CD4-positive, alpha-beta T cell treated with Interleukin-12 subunit alpha and Interleukin-12 subunit beta, for 1 hour (primary cell): ENCODE results near the gene WDR72.
"Not testable (repeated sequence)": the region's sequence is repeated elsewhere in the genome, so short reads cannot be mapped to it uniquely, and the experiment has no call there.

ENCODE experiments used
- DNase-seq: peaks from one replicate; pipeline ENCODE4 v3.0.0-alpha.2; 2020

Gene WDR72

GRCh38 chr15:53759411-53759931 is at the start of gene WDR72:
Gene WDR72, minus strand, starts transcription at chr15:53759663. Its CDS starts 26,514 bp downstream, at chr15:53733149.
- no peak for DNase-seq

- no peak for DNase-seq
Observed at GRCh38 chr15:53808058-53808706, 48.7 kb upstream of the WDR72 start.

GRCh38 chr15:53807501-53807900 is 48.0 kb upstream of the WDR72 start:
- DNase-seq, result no peak

DNA sequence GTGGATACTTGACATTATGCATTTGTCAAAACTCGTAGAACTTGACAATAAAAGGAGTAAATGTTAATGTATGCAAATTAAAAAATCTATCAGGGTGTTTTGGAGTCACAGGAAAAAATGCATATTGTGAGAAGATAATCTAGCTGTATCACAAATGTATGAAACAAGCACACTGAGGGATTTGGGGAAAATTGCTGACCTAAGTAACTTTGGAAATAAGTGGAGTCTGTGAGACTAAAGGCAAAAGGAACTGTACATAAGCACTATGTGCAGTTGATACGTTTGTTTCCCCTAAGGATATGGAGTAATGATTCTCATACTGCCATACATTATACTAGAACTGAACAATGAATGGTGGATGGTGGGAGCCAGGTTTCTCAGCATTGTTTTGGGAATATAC is 43.2 kb upstream of the WDR72 start:
- DNase-seq, result no peak

- no peak for DNase-seq
Observed at GRCh38 chr15:53791581-53791980, 32.1 kb upstream of the WDR72 start.

- DNase-seq, result no peak
Observed at GRCh38 chr15:53789654-53790375, 30.4 kb upstream of the WDR72 start.

- no peak for DNase-seq
Observed at GRCh38 chr15:53786401-53786800, 26.9 kb upstream of the WDR72 start.

DNA sequence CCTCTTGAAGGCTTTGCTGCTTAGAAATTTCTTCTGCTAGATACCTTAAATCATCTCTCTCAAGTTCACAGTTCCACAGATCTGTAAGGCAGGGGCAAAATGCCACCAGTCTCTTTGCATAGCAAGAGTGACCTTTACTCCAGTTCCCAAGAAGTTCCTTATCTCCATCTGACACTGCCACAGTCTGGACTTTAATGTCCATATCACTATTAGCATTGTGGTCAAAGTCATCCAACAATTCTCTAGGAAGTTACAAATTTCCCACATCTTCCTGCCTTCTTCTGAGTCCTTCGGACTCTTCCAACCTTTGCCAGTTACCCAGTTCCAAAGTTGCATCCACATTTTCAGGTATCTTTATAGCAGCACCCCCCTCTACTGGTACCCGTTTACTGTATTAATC is 25.8 kb upstream of the WDR72 start:
- DNase-seq, result not testable (repeated sequence)

DNA sequence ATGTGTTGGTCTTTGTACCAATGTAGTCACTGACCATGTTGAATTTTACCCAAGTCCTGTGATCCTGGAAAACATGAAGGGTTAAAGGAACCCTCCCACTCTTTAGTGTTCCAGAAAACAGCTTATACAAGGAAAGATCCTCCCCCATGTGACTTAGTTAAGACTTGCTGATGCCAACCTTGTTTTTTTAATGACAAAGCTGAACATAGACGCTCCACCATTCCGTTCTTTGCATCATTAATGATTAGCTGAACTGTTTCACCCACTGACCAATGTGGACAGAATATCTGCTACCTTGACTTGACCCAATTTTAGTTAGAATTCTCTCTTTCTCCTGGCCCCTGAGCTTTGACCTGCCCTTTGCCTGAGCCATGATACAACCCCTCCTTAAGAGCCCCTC is 3.5 kb upstream of the WDR72 start:
- DNase-seq, result no peak

DNA sequence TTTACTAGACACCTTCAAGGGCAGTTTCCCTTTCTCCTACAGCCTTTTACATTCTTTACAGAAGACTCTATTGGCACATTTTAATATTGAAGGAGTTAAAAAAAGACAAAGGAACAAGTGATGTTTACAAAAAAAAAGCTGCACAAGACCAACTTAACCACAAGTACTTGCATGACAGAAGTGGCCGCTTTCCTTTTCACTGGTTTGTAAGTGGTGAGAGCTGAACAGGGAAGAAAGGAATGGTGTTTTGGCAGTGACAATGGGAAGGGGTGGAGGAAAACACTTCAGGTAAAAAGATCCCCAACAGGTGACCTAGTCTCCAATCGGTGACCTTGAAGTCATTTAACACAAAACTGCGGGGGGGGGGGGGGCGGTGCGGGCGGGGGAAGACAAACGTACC is 1.1 kb downstream of the WDR72 start:
- DNase-seq, result no peak

GRCh38 chr15:53757906-53758305 is 1.6 kb downstream of the WDR72 start:
- no peak for DNase-seq

GRCh38 chr15:53753813-53754212 is 5.7 kb downstream of the WDR72 start:
- no peak for DNase-seq

DNA sequence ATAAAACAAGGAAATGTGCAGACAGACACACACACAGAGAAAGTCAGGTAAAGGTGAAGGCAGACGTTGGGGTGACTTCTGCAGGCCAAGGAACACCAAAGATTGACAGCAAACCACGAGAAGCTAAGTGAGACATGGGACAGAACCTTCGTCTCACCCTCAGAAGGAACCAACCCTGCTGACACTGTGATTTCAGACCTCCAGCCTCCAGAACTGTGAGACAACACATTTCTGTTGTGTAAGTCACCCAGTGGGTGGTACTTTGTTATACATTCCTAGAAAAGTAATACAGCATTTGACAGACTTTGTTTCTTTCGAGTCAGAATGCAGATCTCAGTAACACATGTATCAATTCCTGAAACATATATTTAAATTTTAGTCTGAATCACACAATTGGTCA is 7.1 kb downstream of the WDR72 start:
- DNase-seq, result no peak

DNA sequence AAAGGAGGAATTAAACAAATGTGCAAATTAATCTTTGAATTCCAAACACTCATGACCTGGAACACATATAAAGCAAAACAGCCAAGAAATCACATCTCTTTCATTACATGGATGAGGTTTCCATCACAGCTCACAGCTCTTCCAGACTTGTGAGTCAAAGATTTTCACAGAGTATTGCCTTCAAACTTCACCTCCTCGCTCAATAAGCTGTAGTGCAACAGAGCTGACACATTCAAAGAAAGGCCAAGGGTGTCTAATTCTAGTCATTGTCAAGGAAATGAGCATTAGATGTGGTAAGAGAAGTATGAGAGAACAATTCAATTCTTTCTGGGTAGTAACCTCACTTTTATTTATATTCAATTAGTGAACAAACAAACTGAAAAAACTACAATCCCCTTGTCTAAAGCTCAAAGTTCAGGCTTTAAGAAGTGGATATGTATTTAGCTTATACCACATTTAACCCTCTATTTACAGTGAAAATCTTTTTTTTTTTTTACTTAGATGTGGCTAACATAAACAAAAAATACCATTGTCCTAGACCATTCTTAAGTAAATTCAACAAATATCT is 11.9 kb downstream of the WDR72 start:
- no peak for DNase-seq

GRCh38 chr15:53746101-53746500 is 13.4 kb downstream of the WDR72 start:
- no peak for DNase-seq

DNA sequence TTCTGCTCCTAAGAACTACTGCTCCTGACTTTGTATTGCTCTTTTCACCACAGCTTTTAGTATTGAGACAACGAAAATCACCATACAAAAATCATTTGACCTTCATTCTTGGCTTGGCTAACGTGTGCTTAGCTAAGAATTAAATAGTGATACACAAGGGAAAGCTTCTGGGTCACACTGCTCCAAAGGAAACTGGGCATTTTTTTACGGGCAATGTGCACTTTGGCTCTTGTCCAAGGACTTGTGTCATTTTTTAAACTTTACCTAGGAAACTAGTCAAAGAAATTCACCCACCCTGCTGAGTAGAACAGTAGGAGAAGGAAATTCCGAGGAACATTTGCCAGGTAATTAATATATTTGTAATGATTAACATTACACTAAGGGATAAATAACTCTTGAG is 19.8 kb downstream of the WDR72 start:
- DNase-seq, result no peak

DNA sequence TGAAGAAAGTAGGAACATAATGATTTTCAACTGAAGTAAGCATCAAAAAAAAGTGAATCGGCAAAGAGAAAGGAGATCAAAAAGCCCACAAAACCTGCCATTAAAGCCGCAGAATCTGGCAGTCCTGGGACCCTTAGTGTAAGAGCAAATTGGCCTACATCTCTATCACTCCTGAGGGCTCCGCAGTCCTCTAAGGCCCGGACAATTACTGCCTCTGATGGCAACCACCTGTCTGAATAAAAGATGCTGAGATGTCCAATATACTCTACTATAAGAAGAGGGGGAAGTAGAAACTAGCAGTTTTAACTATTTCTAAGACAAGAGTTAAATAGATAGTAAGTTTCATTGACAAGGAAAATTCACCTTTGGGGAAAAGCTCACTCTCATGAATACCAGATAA is 20.3 kb downstream of the WDR72 start:
- DNase-seq, result no peak

DNA sequence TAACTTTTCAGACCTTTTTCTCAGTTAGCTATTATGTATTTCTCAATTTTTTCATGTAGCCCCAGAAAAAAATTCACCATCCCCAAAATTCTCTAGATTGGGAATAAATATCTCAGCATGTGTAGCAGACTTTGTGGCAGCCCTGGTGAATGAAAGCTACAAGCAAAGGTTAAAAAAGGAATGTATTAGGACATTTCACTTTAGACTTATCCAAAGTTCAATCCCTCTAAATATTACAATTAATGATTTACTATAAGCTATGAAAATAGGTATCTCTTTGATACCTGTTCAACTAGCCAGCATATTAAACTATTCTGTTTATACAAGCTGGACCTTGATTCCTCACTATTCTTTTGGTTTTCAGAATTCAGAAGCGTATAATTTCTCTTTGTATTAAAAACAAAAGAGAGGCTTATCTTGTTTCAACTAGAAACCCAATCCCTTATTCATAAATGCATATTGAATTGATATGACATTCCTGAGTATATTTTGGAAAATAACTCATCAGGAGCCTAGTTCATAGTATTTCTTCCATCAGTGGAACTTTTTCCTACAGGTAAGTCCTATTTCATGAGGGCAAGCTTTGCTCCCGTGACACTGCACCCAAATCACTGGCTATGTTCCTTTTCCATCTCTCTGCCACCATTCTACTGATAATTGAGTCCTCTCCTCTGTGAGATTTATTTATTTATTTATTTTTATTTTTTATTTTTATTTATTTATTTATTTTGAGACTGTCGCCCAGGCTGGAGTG is 38.0 kb downstream of the WDR72 start:
- no peak for DNase-seq

- DNase-seq, result no peak
Observed at GRCh38 chr15:53716909-53717876, 42.3 kb downstream of the WDR72 start.

DNA sequence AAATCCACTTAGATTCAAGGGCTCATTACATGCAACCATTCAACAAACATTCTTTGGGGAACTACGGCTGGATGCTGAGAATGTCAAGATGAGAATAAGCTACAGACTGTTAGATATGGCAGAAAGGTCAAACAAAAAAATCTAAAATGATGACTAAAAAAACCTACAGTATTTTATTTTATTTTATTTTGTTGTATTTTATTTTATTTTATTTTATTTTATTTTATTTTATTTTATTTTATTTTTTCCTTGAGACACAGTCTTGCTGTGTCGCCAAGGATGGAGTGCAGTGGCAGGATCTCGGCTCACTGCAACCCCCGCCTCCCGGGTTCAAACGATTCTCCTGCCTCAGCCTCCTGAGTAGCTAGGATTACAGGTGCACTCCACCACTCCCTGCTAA is 46.2 kb downstream of the WDR72 start:
- no peak for DNase-seq

GRCh38 chr15:53710906-53711305 is 48.6 kb downstream of the WDR72 start:
- DNase-seq, result no peak

DNA sequence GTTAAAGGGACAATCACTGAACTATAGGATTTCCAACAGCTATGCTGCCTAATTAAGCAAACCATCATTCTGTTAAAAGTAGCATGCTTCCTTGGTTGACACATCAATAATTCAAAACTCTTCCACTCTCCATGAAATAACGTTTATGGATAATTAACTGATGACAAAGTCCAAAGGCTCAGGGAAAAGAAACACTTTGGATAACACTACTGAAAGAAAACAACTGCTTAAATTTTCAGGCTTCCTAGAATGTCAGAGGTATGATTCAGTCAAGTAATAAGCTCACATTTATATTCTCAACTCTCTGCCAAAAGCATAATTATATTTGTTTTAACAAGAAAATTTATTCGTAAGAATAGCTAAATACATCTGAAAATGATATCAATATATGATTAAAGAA is 49.6 kb downstream of the WDR72 start:
- DNase-seq, result no peak
